GM19452 (cell line): ENCODE results near the gene MYO3B.

ENCODE experiments used
- ATAC-seq: cut with Tn5 transposase; IDR thresholded peaks from one replicate; pipeline ENCODE4 v1.9.1; 2021; ENCODE audit not compliant: unreplicated experiment

Gene MYO3B

GRCh38 chr2:170362871-170363631 lies 185.1 kb downstream of the MYO3B start:
- no peak for ATAC-seq

GRCh38 chr2:170365003-170365402 lies 187.1 kb downstream of the MYO3B start:
- ATAC-seq: no peak

- ATAC-seq: no peak
These were observed 187.7 kb downstream of the MYO3B start for GRCh38 chr2:170365686-170366085.

- no peak for ATAC-seq
These were observed 190.4 kb downstream of the MYO3B start for GRCh38 chr2:170368370-170368769.

- no peak for ATAC-seq
These were observed 191.3 kb downstream of the MYO3B start for GRCh38 chr2:170369228-170369627.

- no peak for ATAC-seq
These were observed 191.9 kb downstream of the MYO3B start for GRCh38 chr2:170369894-170370293.

GRCh38 chr2:170371231-170371998 lies 193.5 kb downstream of the MYO3B start:
- no peak for ATAC-seq

- ATAC-seq: no peak
These were observed 197.2 kb downstream of the MYO3B start for GRCh38 chr2:170375192-170375591.

- ATAC-seq: no peak
These were observed 199.7 kb downstream of the MYO3B start for GRCh38 chr2:170377500-170378207.

- no peak for ATAC-seq
These were observed 202.3 kb downstream of the MYO3B start for GRCh38 chr2:170380267-170380666.

- no peak for ATAC-seq
These were observed 203.7 kb downstream of the MYO3B start for GRCh38 chr2:170381678-170382077.

GRCh38 chr2:170386554-170386953 lies 208.6 kb downstream of the MYO3B start:
- no peak for ATAC-seq

GRCh38 chr2:170391018-170391417 lies 213.1 kb downstream of the MYO3B start:
- no peak for ATAC-seq

- ATAC-seq: no peak
These were observed 213.8 kb downstream of the MYO3B start for GRCh38 chr2:170391697-170392096.

- no peak for ATAC-seq
These were observed 216.0 kb downstream of the MYO3B start for GRCh38 chr2:170393861-170394498.

GRCh38 chr2:170394641-170395387 lies 216.9 kb downstream of the MYO3B start:
- ATAC-seq: no peak

GRCh38 chr2:170396799-170397459 lies 219.0 kb downstream of the MYO3B start:
- ATAC-seq: no peak

- no peak for ATAC-seq
These were observed 223.2 kb downstream of the MYO3B start for GRCh38 chr2:170401187-170401586.

GRCh38 chr2:170404846-170405245 lies 226.9 kb downstream of the MYO3B start:
- ATAC-seq: no peak

GRCh38 chr2:170405326-170405725 lies 227.4 kb downstream of the MYO3B start:
- ATAC-seq: no peak
